GM23338 (cell line): ENCODE results near the gene MARK2. TPM values are rescaled to one million over a fixed set of nuclear protein-coding genes. Genes with fewer than 3 reads are reported as not detected.

ENCODE experiments used
- ATAC-seq: fragments of 200-7000 bp; cut with Tn5 transposase; 3 replicates; pipeline ENCODE4 v1.9.1; 2020
- DNase-seq: peaks from one replicate; pipeline ENCODE4 v3.0.0-alpha.2; 2015; ENCODE audit warnings: low spot score
- H2AFZ ChIP-seq: fragments of 200-600 bp; sonication (generic); 2 replicates; pipeline ENCODE4 v1.8.0; 2016; ENCODE audit warnings: antibody characterized with exemption, mild to moderate bottlenecking, moderate library complexity
- H3F3A ChIP-seq: fragments of 200-600 bp; sonication (generic); replicated peaks from 2 replicates; pipeline ENCODE4 v1.8.0; 2017; ENCODE audit warnings: antibody characterized with exemption, mixed run types, low read depth
- H3K27ac ChIP-seq: fragments of 200-600 bp; sonication (generic); 2 replicates; pipeline ENCODE4 v1.6.1; 2016; ENCODE audit warnings: low read depth
- H3K27me3 ChIP-seq: fragments of 200-600 bp; sonication (generic); 2 replicates; pipeline ENCODE4 v1.8.0; 2016; ENCODE audit warnings: mild to moderate bottlenecking, mixed run types, moderate library complexity; ENCODE audit not compliant: insufficient read depth
- H3K36me3 ChIP-seq: fragments of 200-600 bp; sonication (generic); 2 replicates; pipeline ENCODE4 v1.8.0; 2016; ENCODE audit warnings: mild to moderate bottlenecking; ENCODE audit not compliant: insufficient read depth
- H3K4me1 ChIP-seq: fragments of 200-600 bp; sonication (generic); 2 replicates; pipeline ENCODE4 v1.8.0; 2016; ENCODE audit warnings: mild to moderate bottlenecking, moderate library complexity; ENCODE audit not compliant: insufficient read depth
- H3K4me2 ChIP-seq: fragments of 200-600 bp; sonication (generic); 2 replicates; pipeline ENCODE4 v1.7.1; 2017; ENCODE audit warnings: mixed run types
- H3K4me3 ChIP-seq: fragments of 200-600 bp; sonication (generic); 2 replicates; pipeline ENCODE4 v1.6.1; 2016; ENCODE audit warnings: mixed run types
- H3K79me2 ChIP-seq: fragments of 200-600 bp; sonication (generic); replicated peaks from 2 replicates; pipeline ENCODE4 v1.8.0; 2017; ENCODE audit warnings: mild to moderate bottlenecking; ENCODE audit not compliant: insufficient read depth
- H3K9me2 ChIP-seq: fragments of 200-600 bp; sonication (generic); 2 replicates; pipeline ENCODE4 v1.8.0; 2017; ENCODE audit not compliant: insufficient read depth
- H4K20me1 ChIP-seq: fragments of 200-600 bp; sonication (generic); replicated peaks from 2 replicates; pipeline ENCODE4 v1.8.0; 2017; ENCODE audit warnings: mild to moderate bottlenecking; ENCODE audit not compliant: insufficient read depth
- H3K27ac Mint-ChIP-seq: 2 replicates; pipeline ENCODE4 v1.8.0; 2020; ENCODE audit warnings: inconsistent platforms, mild to moderate bottlenecking, moderate library complexity, mixed read lengths
- H3K27me3 Mint-ChIP-seq: 3 replicates; pipeline ENCODE4 v1.8.0; 2022; ENCODE audit warnings: low read depth, mild to moderate bottlenecking, moderate library complexity, mixed read lengths, inconsistent platforms; ENCODE audit not compliant: insufficient read depth, poor library complexity
- H3K36me3 Mint-ChIP-seq: 3 replicates; pipeline ENCODE4 v1.8.0; 2021; ENCODE audit warnings: low read depth, mild to moderate bottlenecking, inconsistent platforms, moderate library complexity, mixed read lengths
- H3K4me1 Mint-ChIP-seq: 3 replicates; pipeline ENCODE4 v1.8.0; 2020; ENCODE audit warnings: mild to moderate bottlenecking, inconsistent platforms, mixed read lengths
- H3K4me3 Mint-ChIP-seq: 3 replicates; pipeline ENCODE4 v1.8.0; 2021; ENCODE audit warnings: moderate library complexity, mild to moderate bottlenecking, inconsistent platforms, mixed read lengths
- H3K9me3 Mint-ChIP-seq: 3 replicates; pipeline ENCODE4 v1.8.0; 2020; ENCODE audit warnings: moderate library complexity, mild to moderate bottlenecking, inconsistent platforms, mixed read lengths
- ETS1 ChIP-seq: IDR thresholded peaks from 2 replicates; pipeline ENCODE4 v1.6.1; 2016; ENCODE audit warnings: antibody characterized with exemption
- EZH2 ChIP-seq: fragments of 200-600 bp; sonication (generic); IDR thresholded peaks from one replicate; pipeline ENCODE4 v1.8.0; 2017; ENCODE audit warnings: antibody characterized with exemption, mild to moderate bottlenecking, low read depth; ENCODE audit not compliant: unreplicated experiment
- EZH2phosphoT487 ChIP-seq: fragments of 200-600 bp; sonication (generic); IDR thresholded peaks from one replicate; pipeline ENCODE4 v1.8.1; 2018; ENCODE audit warnings: antibody characterized with exemption; ENCODE audit not compliant: unreplicated experiment
- JUNB ChIP-seq: IDR thresholded peaks from one replicate; pipeline ENCODE4 v1.6.1; 2016; ENCODE audit warnings: antibody characterized with exemption; ENCODE audit not compliant: unreplicated experiment
- NANOG ChIP-seq: IDR thresholded peaks from 2 replicates; pipeline ENCODE4 v1.6.1; 2016; ENCODE audit warnings: antibody characterized with exemption, borderline replicate concordance
- ZNF114 ChIP-seq: fragments of 250-450 bp; sonication (Bioruptor Pico); IDR thresholded peaks from 2 replicates; pipeline ENCODE4 v1.5.0; 2020; ENCODE audit warnings: mild to moderate bottlenecking, moderate library complexity
- ZNF331 ChIP-seq: fragments of 250-450 bp; sonication (Bioruptor Pico); IDR thresholded peaks from 2 replicates; pipeline ENCODE4 v1.5.0; 2020; ENCODE audit warnings: low read depth, mild to moderate bottlenecking, moderate library complexity
- ZNF462 ChIP-seq: fragments of 250-450 bp; sonication (Bioruptor Pico); IDR thresholded peaks from 2 replicates; pipeline ENCODE4 v1.5.0; 2020; ENCODE audit warnings: mild to moderate bottlenecking, moderate library complexity
- polyA plus RNA-seq: library from polyadenylated mRNA; unstranded; fragments of >200 nt; fragmentation: Nextera tagmentation; extraction: Ambion mirVana; gene quantifications from 2 replicates; pipeline ENCODE4 v1.2.1, GENCODE V29; 2016
- total RNA-seq: library from RNA; depleted of rRNA; stranded (reverse); fragments of >200 nt; shearing (Covaris generic); gene quantifications from 2 replicates; pipeline ENCODE4 v1.2.3, GENCODE V29; 2014

Gene MARK2
- total and polyA plus RNA-seq, 2 experiments from 2014 or later = 18.7 to 42.6 TPM

- TF ChIP-seq ZNF462 (no peak), EZH2phosphoT487 (no peak), EZH2 (no peak), JUNB (no peak), ETS1 (no peak), ZNF114 (CRISPR knock-in tag) (no peak), ZNF331 (CRISPR knock-in tag) (no peak), NANOG (no peak)
Observed at GRCh38 chr11:63834535-63835157, 4.3 kb upstream of the MARK2 start (continued).

GRCh38 chr11:63835158-63835545, 3.8 kb upstream of the MARK2 start:
- Histone ChIP-seq H3F3A (peaks cover 17% of the 10 kb centered on the region), H3K79me2 (peaks cover 9% of the 10 kb centered on the region), H3K27ac (no peak overlapping the region), H4K20me1 (peaks cover 6% of the 10 kb centered on the region), H2AFZ (no peak overlapping the region), H3K36me3 (no peaks in the 10 kb centered on the region), H3K4me3 (no peak overlapping the region), H3K27me3 (no peaks in the 10 kb centered on the region), H3K9me2 (no peaks in the 10 kb centered on the region), H3K4me1 (peaks cover 35% of the 10 kb centered on the region), H3K4me2 (no peak overlapping the region)
- no peak overlapping the region for H3K27ac Mint-ChIP-seq
- peaks cover 18% of the 10 kb centered on the region for H3K27me3 Mint-ChIP-seq
- ATAC-seq (no peak), DNase-seq (no peak)
- H3K9me3 Mint-ChIP-seq = no peaks in the 10 kb centered on the region
- peaks cover 46% of the 10 kb centered on the region for H3K4me1 Mint-ChIP-seq
- no peak overlapping the region; the same call in 2 of the 3 replicates for H3K4me3 Mint-ChIP-seq
- no peak for TF ChIP-seq ZNF114 (CRISPR knock-in tag)
- no peaks in the 10 kb centered on the region; the same call in 1 of the 3 replicates for H3K36me3 Mint-ChIP-seq
